ENCODE results near the gene ASTN1.

Gene ASTN1

DNA sequence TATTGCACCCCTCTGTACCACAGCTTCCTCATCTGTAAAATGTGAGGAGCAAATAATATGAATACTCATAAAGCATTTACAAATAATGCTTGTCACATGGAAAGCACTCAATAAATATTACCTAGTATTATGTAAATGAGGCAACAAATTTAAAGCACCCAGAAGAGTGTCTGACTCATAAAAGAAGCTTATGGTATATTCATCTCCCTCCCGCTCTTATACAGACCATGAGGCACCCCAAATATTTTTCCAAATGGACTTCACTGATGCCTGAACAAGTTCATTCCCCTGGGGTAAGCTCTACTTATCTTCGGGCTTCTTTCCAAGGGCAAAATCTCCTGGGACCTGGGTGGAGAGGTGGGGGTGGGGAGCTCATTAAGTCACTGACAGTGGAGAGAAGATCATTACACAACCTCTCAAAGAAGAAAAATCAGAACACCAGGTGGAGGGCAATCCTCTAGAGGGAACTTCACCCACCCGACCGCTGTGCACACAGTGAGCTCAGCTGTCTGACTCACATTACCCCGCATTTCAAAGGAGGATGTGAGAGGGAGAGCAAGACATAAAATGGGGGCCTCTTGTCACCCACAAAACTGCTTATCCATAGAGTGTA lies 166.2 kb downstream of the ASTN1 start:
- DNase-seq (ENCODE audit: low read depth, low spot score) = no peak
- TF ChIP-seq CTCF (IDR thresholded peaks at IDR 0.05; ENCODE audit: insufficient read depth, low read length, missing control alignments) = no peak
- ChIA-PET CTCF (no interaction called here), POLR2A (interaction anchor here (0.5 kb wide), 1 partner anchor 720 kb away, joined by 3 read pairs; no protein-coding TSS in a partner anchor)
- no peak overlapping the region for H3K4me3 ChIP-seq (ENCODE audit: low read depth, low read length)

- POLR2A ChIA-PET = no interaction called here
- DNase-seq (ENCODE audit: low read depth, low spot score) = no peak
- H3K4me3 ChIP-seq (ENCODE audit: low read depth, low read length) = no peak overlapping the region
- CTCF ChIA-PET = no interaction called here
- TF ChIP-seq CTCF (IDR thresholded peaks at IDR 0.05; ENCODE audit: insufficient read depth, low read length, missing control alignments) = no peak
These were observed 167.9 kb downstream of the ASTN1 start for GRCh38 chr1:176996456-176997090.

GRCh38 chr1:176994931-176995596 lies 169.4 kb downstream of the ASTN1 start:
- TF ChIP-seq CTCF (IDR thresholded peaks at IDR 0.05; ENCODE audit: insufficient read depth, low read length, missing control alignments) = no peak
- H3K4me3 ChIP-seq (ENCODE audit: low read depth, low read length) = no peak overlapping the region
- POLR2A ChIA-PET = no interaction called here
- DNase-seq (ENCODE audit: low read depth, low spot score) = no peak
- CTCF ChIA-PET = no interaction called here

DNA sequence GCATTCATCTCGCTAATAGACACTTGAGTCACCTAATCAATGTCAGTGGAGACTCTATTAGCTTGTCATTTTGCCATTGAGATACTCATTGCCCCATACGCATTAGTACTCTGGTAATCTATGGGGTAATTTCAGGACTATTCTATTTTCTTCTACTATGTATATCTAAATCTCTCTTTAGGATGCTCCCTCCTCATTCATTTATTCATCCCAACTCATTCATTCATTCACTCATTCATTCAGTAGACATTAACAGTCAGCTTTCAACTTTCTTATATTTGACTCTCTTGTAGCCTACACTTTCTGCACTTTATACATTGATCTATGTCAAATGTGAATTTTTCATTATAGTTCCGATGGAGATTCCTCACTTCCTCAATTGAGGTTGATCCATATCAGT lies 170.9 kb downstream of the ASTN1 start:
- ChIA-PET CTCF (no interaction called here), POLR2A (no interaction called here)
- H3K4me3 ChIP-seq (ENCODE audit: low read depth, low read length) = no peak overlapping the region
- no peak for TF ChIP-seq CTCF (IDR thresholded peaks at IDR 0.05; ENCODE audit: insufficient read depth, low read length, missing control alignments)
- DNase-seq (ENCODE audit: low read depth, low spot score) = no peak

DNA sequence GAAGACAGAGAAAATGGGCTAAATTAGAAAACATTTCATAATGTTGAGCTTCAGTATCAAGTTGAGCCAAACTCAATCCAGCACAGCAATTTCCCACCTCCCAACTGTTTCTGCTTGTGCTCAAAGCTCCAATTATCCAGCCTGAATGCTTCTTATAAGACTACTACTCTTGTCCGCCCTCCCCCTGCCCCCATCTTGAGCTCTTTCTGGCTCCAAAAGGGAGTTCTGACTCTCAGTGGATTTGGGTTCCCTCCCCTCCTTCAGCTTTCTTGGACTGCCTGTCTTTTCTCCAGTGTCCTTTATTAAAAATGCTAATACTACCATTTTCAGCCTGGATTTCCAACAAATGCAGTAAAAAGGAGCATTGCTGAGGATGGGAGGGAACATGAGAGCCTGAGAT lies 174.8 kb downstream of the ASTN1 start:
- CTCF ChIA-PET = no interaction called here
- POLR2A ChIA-PET = no interaction called here
- no peak for DNase-seq (ENCODE audit: low read depth, low spot score)
- no peak for TF ChIP-seq CTCF (IDR thresholded peaks at IDR 0.05; ENCODE audit: insufficient read depth, low read length, missing control alignments)
- no peak overlapping the region for H3K4me3 ChIP-seq (ENCODE audit: low read depth, low read length)

DNA sequence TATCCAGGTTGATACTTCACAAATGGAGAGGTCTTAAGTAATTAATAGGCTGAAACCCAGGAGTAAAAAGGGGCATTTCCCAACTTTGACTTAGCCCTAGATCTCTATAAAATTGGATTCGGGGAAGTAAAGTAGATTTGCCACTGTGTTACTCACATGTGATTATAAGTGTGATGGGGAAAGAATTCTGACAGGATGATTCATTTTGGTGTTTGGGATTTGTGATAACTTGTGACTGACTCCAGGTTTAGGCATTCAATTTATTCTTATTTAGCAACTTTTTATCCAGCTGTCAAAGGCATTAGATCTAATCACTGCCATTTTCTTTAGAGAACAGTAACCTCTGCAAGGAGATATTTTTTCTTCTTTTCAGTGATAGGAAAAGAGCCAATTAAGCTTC lies 175.5 kb downstream of the ASTN1 start:
- no peak for TF ChIP-seq CTCF (IDR thresholded peaks at IDR 0.05; ENCODE audit: insufficient read depth, low read length, missing control alignments)
- POLR2A ChIA-PET = no interaction called here
- H3K4me3 ChIP-seq (ENCODE audit: low read depth, low read length) = no peak overlapping the region
- DNase-seq (ENCODE audit: low read depth, low spot score) = no peak
- CTCF ChIA-PET = no interaction called here
